ENCODE results near the gene SMOC1.
"Not testable (repeated sequence)": the region's sequence is repeated elsewhere in the genome, so short reads cannot be mapped to it uniquely, and the experiment has no call there.

SMOC1 gene

GRCh38 chr14:69891422-69891821 lies 12.2 kb downstream of the SMOC1 start:
- H3K4me3 ChIP-seq (ENCODE audit: low read length): no peak overlapping the region
- DNase-seq (ENCODE audit: low read depth, low spot score): no peak

- no peak overlapping the region for H3K4me3 ChIP-seq (ENCODE audit: low read length)
- DNase-seq (ENCODE audit: low read depth, low spot score): no peak
Measured at GRCh38 chr14:69895109-69895508, 15.9 kb downstream of the SMOC1 start.

GRCh38 chr14:69896080-69896479 lies 16.9 kb downstream of the SMOC1 start:
- no peak overlapping the region for H3K4me3 ChIP-seq (ENCODE audit: low read length)
- no peak for DNase-seq (ENCODE audit: low read depth, low spot score)

- H3K4me3 ChIP-seq (ENCODE audit: low read length): no peak overlapping the region
- no peak for DNase-seq (ENCODE audit: low read depth, low spot score)
Measured at GRCh38 chr14:69896972-69897371, 17.8 kb downstream of the SMOC1 start.

- no peak for DNase-seq (ENCODE audit: low read depth, low spot score)
- H3K4me3 ChIP-seq (ENCODE audit: low read length): no peak overlapping the region
Measured at GRCh38 chr14:69900603-69901002, 21.4 kb downstream of the SMOC1 start.

- no peak for DNase-seq (ENCODE audit: low read depth, low spot score)
- H3K4me3 ChIP-seq (ENCODE audit: low read length): no peak overlapping the region
Measured at GRCh38 chr14:69901113-69901951, 22.1 kb downstream of the SMOC1 start.

GRCh38 chr14:69903046-69903445 lies 23.8 kb downstream of the SMOC1 start:
- not testable (repeated sequence) for H3K4me3 ChIP-seq (ENCODE audit: low read length); DNase-seq (ENCODE audit: low read depth, low spot score)

GRCh38 chr14:69904246-69904645 lies 25.0 kb downstream of the SMOC1 start:
- DNase-seq (ENCODE audit: low read depth, low spot score): no peak
- H3K4me3 ChIP-seq (ENCODE audit: low read length): no peak overlapping the region

- DNase-seq (ENCODE audit: low read depth, low spot score): no peak
- H3K4me3 ChIP-seq (ENCODE audit: low read length): no peak overlapping the region
Measured at GRCh38 chr14:69906201-69906600, 27.0 kb downstream of the SMOC1 start.

- H3K4me3 ChIP-seq (ENCODE audit: low read length): no peak overlapping the region
- no peak for DNase-seq (ENCODE audit: low read depth, low spot score)
Measured at GRCh38 chr14:69909826-69910550, 30.8 kb downstream of the SMOC1 start.

GRCh38 chr14:69910871-69911270 lies 31.7 kb downstream of the SMOC1 start:
- no peak for DNase-seq (ENCODE audit: low read depth, low spot score)
- no peak overlapping the region for H3K4me3 ChIP-seq (ENCODE audit: low read length)

GRCh38 chr14:69913686-69914085 lies 34.5 kb downstream of the SMOC1 start:
- no peak for DNase-seq (ENCODE audit: low read depth, low spot score)
- H3K4me3 ChIP-seq (ENCODE audit: low read length): no peak overlapping the region

GRCh38 chr14:69916396-69916795 lies 37.2 kb downstream of the SMOC1 start:
- no peak overlapping the region for H3K4me3 ChIP-seq (ENCODE audit: low read length)
- DNase-seq (ENCODE audit: low read depth, low spot score): no peak

GRCh38 chr14:69917287-69917686 lies 38.1 kb downstream of the SMOC1 start:
- no peak for DNase-seq (ENCODE audit: low read depth, low spot score)
- no peak overlapping the region for H3K4me3 ChIP-seq (ENCODE audit: low read length)

GRCh38 chr14:69919815-69920214 lies 40.6 kb downstream of the SMOC1 start:
- no peak overlapping the region for H3K4me3 ChIP-seq (ENCODE audit: low read length)
- DNase-seq (ENCODE audit: low read depth, low spot score): no peak

GRCh38 chr14:69921052-69921451 lies 41.8 kb downstream of the SMOC1 start:
- H3K4me3 ChIP-seq (ENCODE audit: low read length): no peak overlapping the region
- DNase-seq (ENCODE audit: low read depth, low spot score): no peak

GRCh38 chr14:69922198-69922597 lies 43.0 kb downstream of the SMOC1 start:
- no peak overlapping the region for H3K4me3 ChIP-seq (ENCODE audit: low read length)
- no peak for DNase-seq (ENCODE audit: low read depth, low spot score)

- DNase-seq (ENCODE audit: low read depth, low spot score): no peak
- H3K4me3 ChIP-seq (ENCODE audit: low read length): no peak overlapping the region
Measured at GRCh38 chr14:69924201-69924600, 45.0 kb downstream of the SMOC1 start.

- H3K4me3 ChIP-seq (ENCODE audit: low read length): no peak overlapping the region
- no peak for DNase-seq (ENCODE audit: low read depth, low spot score)
Measured at GRCh38 chr14:69928111-69928523, 48.9 kb downstream of the SMOC1 start.

GRCh38 chr14:69930780-69931379 lies 51.7 kb downstream of the SMOC1 start:
- DNase-seq (ENCODE audit: low read depth, low spot score): no peak
- H3K4me3 ChIP-seq (ENCODE audit: low read length): no peak overlapping the region

Data from Jurkat, Clone E6-1 (cell line).